Activated naive CD4-positive, alpha-beta T cell treated with anti-CD3 and anti-CD28 coated beads, Interleukin-2, amount 50 U/mL, for 24 hours (primary cell): ENCODE measurements around the gene TMEM191C.
"Not testable (repeated sequence)": the region's sequence is repeated elsewhere in the genome, so short reads cannot be mapped to it uniquely, and the experiment has no call there.

Experiments
- H3K27ac Mint-ChIP-seq: one replicate; pipeline ENCODE4 v1.8.0; 2021; ENCODE audit warnings: mild to moderate bottlenecking, mixed read lengths
- H3K27me3 Mint-ChIP-seq: one replicate; pipeline ENCODE4 v1.8.0; 2021; ENCODE audit warnings: mixed read lengths
- H3K36me3 Mint-ChIP-seq: one replicate; pipeline ENCODE4 v1.8.0; 2021; ENCODE audit warnings: mixed read lengths
- H3K4me1 Mint-ChIP-seq: one replicate; pipeline ENCODE4 v1.8.0; 2021; ENCODE audit warnings: mixed read lengths
- H3K4me3 Mint-ChIP-seq: one replicate; pipeline ENCODE4 v1.8.0; 2021; ENCODE audit warnings: mild to moderate bottlenecking, mixed read lengths
- H3K9me3 Mint-ChIP-seq: one replicate; pipeline ENCODE4 v1.8.0; 2021; ENCODE audit warnings: mixed read lengths

The TMEM191C gene

GRCh38 chr22:21443735-21444421 is 23.3 kb upstream of the TMEM191C start:
- Mint-ChIP-seq H3K9me3 (no peaks in the 10 kb centered on the region), H3K4me3 (no peak overlapping the region), H3K4me1 (no peaks in the 10 kb centered on the region), H3K36me3 (no peaks in the 10 kb centered on the region), H3K27ac (no peak overlapping the region), H3K27me3 (no peaks in the 10 kb centered on the region)

GRCh38 chr22:21444701-21445436 is 22.3 kb upstream of the TMEM191C start:
- Mint-ChIP-seq H3K4me1 (no peaks in the 10 kb centered on the region), H3K27ac (no peak overlapping the region), H3K9me3 (no peaks in the 10 kb centered on the region), H3K27me3 (no peaks in the 10 kb centered on the region), H3K4me3 (no peak overlapping the region), H3K36me3 (no peaks in the 10 kb centered on the region)

- Mint-ChIP-seq H3K36me3 (no peaks in the 10 kb centered on the region), H3K4me3 (no peak overlapping the region), H3K27ac (no peak overlapping the region), H3K4me1 (no peaks in the 10 kb centered on the region), H3K27me3 (no peaks in the 10 kb centered on the region), H3K9me3 (no peaks in the 10 kb centered on the region)
Measured at GRCh38 chr22:21445437-21446127, 21.6 kb upstream of the TMEM191C start.

- no peaks in the 10 kb centered on the region for H3K9me3 Mint-ChIP-seq
- H3K4me1 Mint-ChIP-seq, result no peaks in the 10 kb centered on the region
- no peak overlapping the region for H3K27ac Mint-ChIP-seq
- H3K27me3 Mint-ChIP-seq, result no peaks in the 10 kb centered on the region
- no peak overlapping the region for H3K4me3 Mint-ChIP-seq
- H3K36me3 Mint-ChIP-seq, result no peaks in the 10 kb centered on the region
Measured at GRCh38 chr22:21446128-21446826, 20.9 kb upstream of the TMEM191C start.

GRCh38 chr22:21446827-21447690 is 20.1 kb upstream of the TMEM191C start:
- Mint-ChIP-seq H3K27me3 (no peaks in the 10 kb centered on the region), H3K4me3 (no peak overlapping the region), H3K4me1 (no peaks in the 10 kb centered on the region), H3K27ac (no peak overlapping the region), H3K36me3 (no peaks in the 10 kb centered on the region), H3K9me3 (no peaks in the 10 kb centered on the region)

- H3K36me3 Mint-ChIP-seq, result no peaks in the 10 kb centered on the region
- no peaks in the 10 kb centered on the region for H3K27me3 Mint-ChIP-seq
- H3K4me3 Mint-ChIP-seq, result no peak overlapping the region
- H3K27ac Mint-ChIP-seq, result no peak overlapping the region
- H3K9me3 Mint-ChIP-seq, result no peaks in the 10 kb centered on the region
- H3K4me1 Mint-ChIP-seq, result no peaks in the 10 kb centered on the region
Measured at GRCh38 chr22:21447694-21448402, 19.3 kb upstream of the TMEM191C start.

- Mint-ChIP-seq H3K27me3 (no peaks in the 10 kb centered on the region), H3K27ac (no peak overlapping the region), H3K9me3 (no peaks in the 10 kb centered on the region), H3K4me1 (no peaks in the 10 kb centered on the region), H3K4me3 (no peak overlapping the region), H3K36me3 (no peaks in the 10 kb centered on the region)
Measured at GRCh38 chr22:21448627-21449416, 18.4 kb upstream of the TMEM191C start.

- Mint-ChIP-seq H3K4me1 (no peaks in the 10 kb centered on the region), H3K4me3 (no peak overlapping the region), H3K36me3 (no peaks in the 10 kb centered on the region), H3K27me3 (no peaks in the 10 kb centered on the region), H3K27ac (no peak overlapping the region), H3K9me3 (no peaks in the 10 kb centered on the region)
Measured at GRCh38 chr22:21449531-21450319, 17.5 kb upstream of the TMEM191C start.

- Mint-ChIP-seq H3K27me3 (no peaks in the 10 kb centered on the region), H3K27ac (no peak overlapping the region), H3K9me3 (no peaks in the 10 kb centered on the region), H3K4me3 (no peak overlapping the region), H3K4me1 (no peaks in the 10 kb centered on the region), H3K36me3 (no peaks in the 10 kb centered on the region)
Measured at GRCh38 chr22:21450320-21450831, 16.8 kb upstream of the TMEM191C start.

GRCh38 chr22:21450858-21451353 is 16.3 kb upstream of the TMEM191C start:
- no peaks in the 10 kb centered on the region for H3K9me3 Mint-ChIP-seq
- H3K4me3 Mint-ChIP-seq, result no peak overlapping the region
- H3K36me3 Mint-ChIP-seq, result no peaks in the 10 kb centered on the region
- no peak overlapping the region for H3K27ac Mint-ChIP-seq
- H3K4me1 Mint-ChIP-seq, result no peaks in the 10 kb centered on the region
- H3K27me3 Mint-ChIP-seq, result no peaks in the 10 kb centered on the region

- no peak overlapping the region for H3K27ac Mint-ChIP-seq
- H3K36me3 Mint-ChIP-seq, result no peaks in the 10 kb centered on the region
- H3K9me3 Mint-ChIP-seq, result no peaks in the 10 kb centered on the region
- H3K4me3 Mint-ChIP-seq, result no peak overlapping the region
- no peaks in the 10 kb centered on the region for H3K4me1 Mint-ChIP-seq
- no peaks in the 10 kb centered on the region for H3K27me3 Mint-ChIP-seq
Measured at GRCh38 chr22:21451545-21452520, 15.4 kb upstream of the TMEM191C start.

GRCh38 chr22:21452666-21453065 is 14.5 kb upstream of the TMEM191C start:
- not testable (repeated sequence) for H3K4me3 Mint-ChIP-seq, H3K36me3 Mint-ChIP-seq, H3K27me3 Mint-ChIP-seq, H3K27ac Mint-ChIP-seq, H3K4me1 Mint-ChIP-seq, H3K9me3 Mint-ChIP-seq
